ENCODE measurements around the gene KRT79.

KRT79 gene

GRCh38 chr12:52818388-52818787 lies 15.7 kb downstream of the KRT79 start:
- no peak for DNase-seq

DNA sequence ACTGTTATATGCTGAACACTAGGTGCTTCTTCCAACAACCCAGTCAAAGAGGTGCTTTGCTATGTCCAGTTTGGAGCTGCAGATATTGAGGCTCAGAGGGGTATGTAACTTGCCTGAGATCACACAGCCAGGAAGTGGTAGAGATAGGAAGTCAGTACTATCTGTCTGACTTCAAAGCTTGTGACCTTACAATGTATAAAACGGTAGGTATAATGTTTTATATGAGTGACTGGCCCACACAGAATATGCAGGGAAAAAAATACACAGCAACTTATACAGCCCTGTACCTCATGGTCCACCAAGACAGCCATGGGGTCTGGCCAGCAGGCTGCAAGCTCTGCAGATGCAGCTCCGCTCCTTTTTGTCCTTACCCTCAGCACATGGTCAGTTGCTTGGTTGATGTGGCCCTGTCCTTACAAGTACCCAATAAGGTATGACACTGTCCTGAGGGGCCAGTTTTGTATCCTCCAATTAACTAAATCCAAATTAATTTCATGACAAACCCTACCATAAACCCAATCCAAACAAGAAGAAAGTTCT lies 16.3 kb downstream of the KRT79 start:
- DNase-seq, result no peak

DNA sequence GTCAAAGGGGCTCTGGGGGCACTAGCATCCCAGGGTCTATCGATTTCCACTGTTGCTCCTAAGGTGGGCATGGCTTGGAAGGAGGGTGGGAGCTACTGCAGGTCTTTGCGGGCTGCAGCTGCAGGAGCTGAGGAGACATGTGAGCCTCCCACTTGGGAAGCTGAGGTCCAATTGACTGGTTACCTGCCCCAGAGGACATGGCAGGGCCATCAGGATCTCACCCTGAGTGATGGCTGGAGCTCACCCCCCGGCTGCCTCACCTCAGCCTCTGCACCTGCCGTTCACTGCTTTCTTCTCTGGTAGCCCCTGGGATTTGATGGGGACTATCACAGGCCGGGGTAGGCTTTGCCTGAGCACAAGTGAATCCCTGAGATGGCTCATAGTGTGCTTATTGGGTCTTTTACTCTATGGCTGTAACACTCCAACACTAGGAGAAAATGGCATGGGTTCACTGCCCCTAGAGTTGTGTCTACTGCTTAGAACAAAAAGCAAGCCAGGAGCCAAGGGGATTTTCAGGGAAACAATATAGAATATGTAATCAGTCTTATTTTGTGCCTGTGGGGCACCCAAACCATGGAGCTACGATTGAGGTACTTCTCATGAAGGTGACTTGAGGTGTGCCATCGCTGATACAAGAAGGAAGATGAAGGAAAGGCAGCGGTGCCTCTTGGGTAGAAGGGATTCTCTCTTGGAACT lies 17.0 kb downstream of the KRT79 start:
- no peak for DNase-seq

GRCh38 chr12:52815676-52816588 lies 18.2 kb downstream of the KRT79 start:
- no peak for DNase-seq

DNA sequence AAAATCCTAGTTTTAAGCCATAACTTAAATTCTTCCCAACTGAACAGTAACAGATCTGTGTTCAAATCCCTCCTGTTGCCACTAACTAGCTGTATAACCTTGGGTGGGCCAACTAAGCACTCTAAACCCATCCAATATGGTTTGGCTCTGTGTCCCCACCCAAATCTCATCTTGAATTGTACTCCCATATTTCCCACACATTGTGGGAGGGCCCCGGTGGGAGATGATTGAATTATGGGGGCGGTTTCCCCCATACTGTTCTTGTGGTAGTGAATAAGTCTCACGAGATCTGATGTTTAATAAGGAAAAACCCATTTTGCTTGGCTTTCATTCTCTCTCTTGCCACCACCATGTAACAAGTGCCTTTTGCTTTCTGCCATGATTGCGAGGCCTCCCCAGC lies 18.9 kb downstream of the KRT79 start:
- DNase-seq, result no peak

DNA sequence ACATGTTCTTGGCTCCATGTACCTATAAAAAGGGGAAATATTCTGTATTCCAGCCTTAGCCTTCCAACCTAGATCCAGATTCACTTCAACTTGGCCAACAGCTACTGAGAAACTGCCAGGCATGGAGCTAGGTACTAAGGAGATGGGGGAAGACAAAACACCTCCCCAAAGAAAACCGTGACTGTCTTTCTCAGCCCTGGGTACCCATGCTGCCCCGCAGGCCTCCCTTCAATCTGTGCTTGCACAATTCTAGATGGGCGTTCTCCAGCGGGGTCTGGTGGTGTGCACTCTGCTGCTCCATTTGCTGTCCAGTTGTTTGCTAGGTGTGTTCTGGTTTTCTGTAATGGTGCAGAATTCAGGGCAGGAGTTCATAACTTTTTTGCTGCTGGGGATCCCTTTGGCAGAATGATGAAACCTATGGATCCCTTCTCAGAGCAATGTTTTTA lies 19.4 kb downstream of the KRT79 start:
- DNase-seq, result no peak

GRCh38 chr12:52813885-52814709 lies 20.0 kb downstream of the KRT79 start, which contains the start of gene KRT4:
Gene KRT4, minus strand, starts transcription at chr12:52814116. Its CDS starts 58 bp downstream, at chr12:52814058.
- no peak for DNase-seq

- DNase-seq, result no peak
Observed at GRCh38 chr12:52813203-52813819, 20.8 kb downstream of the KRT79 start.

- DNase-seq, result no peak
Observed at GRCh38 chr12:52812749-52813148, 21.4 kb downstream of the KRT79 start.

DNA sequence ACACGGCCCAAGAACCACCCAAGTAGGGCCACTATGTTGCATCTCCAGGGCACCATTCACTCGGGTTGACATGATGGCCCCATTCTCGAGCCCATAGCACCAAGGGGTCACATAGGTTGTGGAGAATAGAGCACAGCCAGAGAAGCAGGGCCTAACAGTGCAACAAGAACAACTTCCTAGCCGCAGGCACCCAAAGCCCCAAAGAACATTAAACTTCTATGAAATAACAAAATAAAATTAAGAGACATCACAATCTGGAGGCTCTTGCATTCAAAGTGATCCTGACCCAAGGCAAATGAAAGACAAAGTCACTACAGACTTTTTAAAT lies 22.1 kb downstream of the KRT79 start:
- DNase-seq, result no peak

GRCh38 chr12:52811191-52812072 lies 22.7 kb downstream of the KRT79 start:
- DNase-seq, result no peak

DNA sequence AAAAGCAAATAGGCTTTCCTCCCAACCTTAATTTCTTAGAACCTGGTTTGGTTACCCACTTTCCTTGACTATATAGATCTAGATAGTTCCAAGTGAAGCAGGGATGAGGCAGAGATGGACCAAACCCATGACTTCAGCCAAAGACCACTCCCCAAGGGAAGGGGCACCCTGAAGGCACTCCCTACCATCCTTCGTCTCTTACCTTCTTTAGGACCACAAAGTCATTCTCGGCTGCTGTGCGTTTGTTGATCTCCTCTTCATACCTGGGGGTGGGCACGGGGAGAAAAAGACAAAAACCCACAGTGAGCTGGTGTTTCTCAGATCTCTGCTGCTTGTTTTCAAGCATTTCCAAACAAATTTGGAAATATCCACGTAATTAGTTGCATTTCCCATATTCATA lies 23.6 kb downstream of the KRT79 start:
- DNase-seq, result no peak

GRCh38 chr12:52809166-52809565 lies 24.9 kb downstream of the KRT79 start:
- no peak for DNase-seq

DNA sequence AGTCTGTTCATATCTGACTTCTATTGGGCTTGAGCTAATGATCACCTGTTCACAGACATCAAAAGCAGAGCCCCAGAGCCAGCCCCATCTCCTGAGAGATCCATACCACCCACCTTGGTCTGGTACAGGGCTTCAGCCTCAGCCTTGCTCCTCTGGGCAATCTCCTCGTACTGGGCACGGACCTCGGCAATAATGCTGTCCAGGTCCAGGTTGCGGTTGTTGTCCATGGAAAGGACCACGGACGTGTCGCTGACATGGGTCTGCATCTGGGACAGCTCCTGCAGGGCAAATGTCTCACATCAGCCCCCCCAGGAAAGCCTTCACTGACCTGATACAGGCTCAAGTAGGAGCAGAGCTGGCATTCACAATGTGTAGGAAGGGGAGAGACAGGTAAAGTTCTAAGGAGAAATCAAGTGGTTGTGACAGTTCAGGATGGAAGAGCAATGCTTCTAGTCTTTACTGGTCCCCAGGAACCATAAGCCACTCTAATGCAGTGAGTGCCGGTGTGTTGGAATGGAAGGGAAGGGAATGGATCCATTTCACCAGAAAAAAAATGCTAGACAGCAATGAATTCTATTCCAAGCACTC lies 25.4 kb downstream of the KRT79 start:
- DNase-seq, result no peak

DNA sequence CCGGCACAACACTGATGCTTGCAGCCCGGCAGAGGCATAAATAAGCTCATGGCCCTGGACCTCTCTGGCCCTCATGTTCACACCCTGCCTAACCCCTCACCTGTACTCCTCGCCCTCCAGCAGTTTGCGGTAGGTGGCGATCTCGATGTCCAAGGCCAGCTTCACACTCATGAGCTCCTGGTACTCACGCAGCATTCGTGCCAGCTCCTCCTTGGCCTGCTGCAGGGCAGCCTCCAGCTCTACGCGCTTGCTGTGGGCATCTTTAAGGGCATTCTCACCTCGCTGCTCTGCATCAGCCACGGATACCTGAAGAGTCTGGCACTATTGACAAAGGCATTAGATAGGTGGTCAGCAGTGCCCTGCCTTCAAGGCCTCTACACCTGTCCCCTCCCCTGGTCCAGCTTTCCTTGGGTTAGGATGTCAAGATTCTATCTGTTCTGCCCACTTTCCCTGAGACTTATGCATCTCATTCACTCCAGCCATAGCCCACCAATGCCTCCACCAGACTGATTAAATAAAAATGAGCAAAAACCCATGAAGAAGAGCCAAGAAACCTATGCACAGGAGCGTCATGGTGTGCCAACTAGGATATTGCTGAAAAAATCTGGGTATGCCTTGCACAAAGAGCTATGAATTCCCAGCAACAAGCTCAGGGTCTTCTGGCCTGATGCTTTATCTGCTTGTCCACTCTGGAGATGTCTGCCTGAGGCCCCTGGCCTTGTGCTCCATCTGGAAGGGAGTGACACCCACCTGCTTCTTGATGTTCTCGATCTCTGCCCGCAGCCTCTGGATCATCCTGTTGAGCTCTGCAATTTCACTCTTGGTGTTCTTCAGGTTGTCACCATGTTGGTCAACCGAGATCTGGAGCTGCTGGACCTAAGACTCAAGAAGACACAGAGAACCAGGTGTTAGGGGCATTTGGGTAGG lies 26.3 kb downstream of the KRT79 start:
- DNase-seq, result no peak

DNA sequence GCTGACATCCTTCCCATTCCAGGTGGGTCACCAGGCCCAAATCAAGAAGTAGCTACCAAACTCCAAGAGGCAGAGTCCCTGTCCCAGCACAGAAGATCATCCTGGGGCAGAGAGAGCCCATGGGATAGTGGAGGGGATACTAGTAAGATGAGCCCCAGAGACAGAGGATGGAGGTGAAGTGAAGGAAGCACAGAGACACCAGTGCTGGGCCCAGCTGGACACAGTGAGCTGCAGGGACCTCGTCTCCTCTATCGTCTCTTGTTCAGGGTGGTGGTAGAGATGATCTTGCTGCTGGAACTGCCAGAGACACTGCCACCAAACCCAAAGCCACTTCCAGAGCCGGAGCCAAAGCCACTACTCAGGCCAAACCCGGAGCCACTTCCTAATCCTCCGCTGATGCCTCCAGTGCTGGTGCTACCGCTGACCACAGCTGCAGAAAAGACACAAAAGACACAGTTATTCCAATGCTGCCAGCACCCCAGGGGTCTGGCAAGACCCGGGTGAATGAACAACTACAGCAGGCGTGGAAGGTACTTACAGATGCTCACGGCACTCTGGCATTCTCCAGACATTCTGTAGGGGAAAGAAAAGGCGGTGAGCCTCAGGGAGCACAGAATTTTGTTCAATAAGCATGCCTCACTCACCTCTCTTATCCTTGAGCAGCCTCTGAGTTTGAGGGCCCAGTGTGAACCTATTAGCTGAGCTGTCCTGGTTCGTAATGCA lies 27.1 kb downstream of the KRT79 start:
- no peak for DNase-seq

DNA sequence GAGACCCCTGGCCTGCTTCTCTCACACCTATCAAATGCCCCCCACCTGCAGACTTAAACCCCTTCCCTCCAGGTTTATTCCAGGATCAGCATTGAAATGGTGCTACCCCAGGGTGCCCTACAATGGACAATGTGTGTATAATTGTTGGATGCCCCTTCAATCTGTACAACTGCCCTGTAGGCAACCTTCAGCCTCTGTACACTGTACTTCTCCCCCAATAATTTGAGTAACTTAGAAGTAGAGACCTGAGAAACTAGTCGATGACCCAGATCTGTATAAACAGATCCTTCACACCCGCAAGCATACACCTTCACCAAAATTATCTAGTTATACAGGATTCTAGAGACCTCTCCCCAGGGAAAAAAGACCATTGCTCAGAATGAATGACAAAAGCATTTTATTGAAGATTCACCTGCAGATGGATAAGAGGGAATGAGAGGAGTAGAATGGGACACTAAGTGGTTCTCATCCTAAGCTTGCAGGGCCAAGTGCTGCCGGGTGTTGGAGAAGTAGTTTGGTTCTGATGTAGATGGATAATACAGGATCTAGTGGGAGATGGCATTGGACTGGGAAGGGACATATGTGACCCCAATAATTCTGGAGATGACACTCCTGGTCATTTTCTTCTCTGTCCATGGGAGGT lies 27.8 kb downstream of the KRT79 start:
- no peak for DNase-seq

- DNase-seq, result no peak
Observed at GRCh38 chr12:52805739-52806138, 28.4 kb downstream of the KRT79 start.

GRCh38 chr12:52805000-52805399 lies 29.1 kb downstream of the KRT79 start:
- DNase-seq, result no peak
